Inferior parietal cortex (tissue), 1 donor: ENCODE results near the gene TENM3.

ENCODE experiments used
- DNase-seq: peaks from one replicate; pipeline ENCODE4 v3.0.0-alpha.2; 2016; ENCODE audit errors: extremely low spot score

The TENM3 gene

DNA sequence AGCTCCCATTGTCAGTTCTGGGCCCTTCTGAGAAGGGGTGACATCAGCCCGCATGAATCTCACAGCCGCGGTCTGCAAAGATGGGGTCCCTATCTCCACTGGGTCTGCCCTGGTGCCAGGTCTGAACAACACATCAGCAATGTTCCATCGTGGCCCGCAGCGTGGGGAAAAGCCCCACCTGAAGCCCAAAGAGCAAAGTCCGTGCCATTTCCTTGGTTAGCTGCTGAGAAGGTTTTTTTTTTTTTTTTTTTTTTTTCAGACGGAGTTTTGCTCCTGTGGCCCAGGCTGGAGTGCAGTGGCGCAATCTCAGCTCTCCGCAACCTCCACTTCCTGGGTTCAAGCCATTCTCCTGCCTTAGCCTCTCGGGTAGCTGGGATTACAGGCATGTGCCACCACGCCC, 594.6 kb downstream of the TENM3 start:
- DNase-seq, result no peak

DNA sequence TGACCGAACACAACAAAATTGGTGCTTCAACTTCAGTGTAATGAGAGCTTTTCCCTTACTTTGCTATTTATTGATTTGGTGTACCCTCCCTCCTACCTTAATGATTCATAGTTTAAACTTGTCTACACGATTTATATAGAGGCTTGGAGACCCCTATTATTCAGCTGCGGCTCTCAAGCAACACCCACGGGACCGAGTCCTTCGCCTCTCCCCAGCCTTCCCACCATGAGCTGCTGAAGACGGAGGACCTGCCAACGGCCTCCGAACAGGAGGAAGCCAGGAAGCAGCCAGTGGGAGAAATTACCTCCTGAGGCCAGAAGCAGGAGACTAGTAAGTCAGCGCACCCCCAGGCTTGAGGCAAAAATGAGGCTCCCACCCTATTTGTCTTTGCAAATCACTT, 595.3 kb downstream of the TENM3 start:
- DNase-seq, result no peak

DNA sequence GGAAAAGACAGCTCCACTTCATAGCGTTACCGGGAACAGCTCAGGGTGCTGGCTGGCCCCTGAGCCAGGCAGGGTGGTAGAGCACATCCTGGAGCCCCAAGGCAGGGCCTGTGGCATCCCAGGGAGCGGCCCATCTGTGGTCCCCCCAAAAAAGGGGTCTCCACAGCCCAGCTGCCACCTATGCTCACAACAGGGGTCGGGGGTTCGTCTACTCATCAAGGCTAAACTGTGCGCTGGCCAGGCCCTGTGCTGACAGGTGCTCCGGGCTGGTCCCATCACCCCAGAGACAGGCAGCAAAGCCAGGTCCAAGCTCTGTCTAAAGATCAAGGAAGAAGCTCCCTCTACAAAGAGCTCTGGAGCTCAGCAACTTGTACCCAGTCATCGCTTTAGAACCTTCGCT, 596.1 kb downstream of the TENM3 start:
- no peak for DNase-seq

DNA sequence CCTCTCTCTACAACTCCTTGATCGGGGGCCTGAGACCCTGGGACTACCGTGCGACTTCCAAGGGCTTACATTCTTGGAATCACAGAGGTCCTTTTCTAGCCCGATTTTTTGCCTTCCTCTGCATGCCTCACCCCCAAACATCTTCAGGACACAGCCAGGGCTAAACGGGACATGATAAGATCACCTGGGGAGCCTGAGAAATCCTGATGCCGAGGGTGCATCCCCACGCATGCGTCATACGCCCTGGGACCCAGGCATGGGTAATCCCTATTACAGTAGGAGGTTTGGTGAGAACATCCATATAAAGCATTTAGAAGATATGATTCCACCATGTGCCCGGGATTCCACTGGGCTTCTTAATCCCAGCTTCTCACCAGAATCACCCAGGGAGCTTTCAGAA, 596.9 kb downstream of the TENM3 start:
- DNase-seq, result no peak

DNA sequence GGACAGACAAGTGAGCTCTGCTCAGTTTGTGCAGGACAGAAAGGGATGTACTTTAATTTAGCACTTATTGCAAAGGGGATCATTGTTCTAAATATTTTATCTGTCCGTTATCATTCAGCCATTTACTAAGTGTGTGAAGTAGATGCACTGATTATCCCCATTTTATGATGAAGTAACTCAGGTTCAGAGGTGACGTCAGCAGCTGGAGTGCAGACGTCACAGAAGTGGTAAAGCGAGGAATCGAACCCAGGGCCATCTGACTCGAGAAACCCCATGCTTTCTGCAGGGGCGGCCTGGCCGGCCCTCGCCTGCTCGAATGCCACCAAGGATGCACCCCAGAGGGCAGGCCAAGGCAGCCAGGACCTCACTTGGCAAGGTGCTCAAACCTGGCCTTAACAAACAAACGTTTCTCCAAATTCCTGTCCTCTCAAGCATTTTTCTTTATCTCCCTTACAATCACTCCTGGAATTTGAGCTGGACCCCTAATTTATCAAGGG, 599.0 kb downstream of the TENM3 start:
- no peak for DNase-seq

DNA sequence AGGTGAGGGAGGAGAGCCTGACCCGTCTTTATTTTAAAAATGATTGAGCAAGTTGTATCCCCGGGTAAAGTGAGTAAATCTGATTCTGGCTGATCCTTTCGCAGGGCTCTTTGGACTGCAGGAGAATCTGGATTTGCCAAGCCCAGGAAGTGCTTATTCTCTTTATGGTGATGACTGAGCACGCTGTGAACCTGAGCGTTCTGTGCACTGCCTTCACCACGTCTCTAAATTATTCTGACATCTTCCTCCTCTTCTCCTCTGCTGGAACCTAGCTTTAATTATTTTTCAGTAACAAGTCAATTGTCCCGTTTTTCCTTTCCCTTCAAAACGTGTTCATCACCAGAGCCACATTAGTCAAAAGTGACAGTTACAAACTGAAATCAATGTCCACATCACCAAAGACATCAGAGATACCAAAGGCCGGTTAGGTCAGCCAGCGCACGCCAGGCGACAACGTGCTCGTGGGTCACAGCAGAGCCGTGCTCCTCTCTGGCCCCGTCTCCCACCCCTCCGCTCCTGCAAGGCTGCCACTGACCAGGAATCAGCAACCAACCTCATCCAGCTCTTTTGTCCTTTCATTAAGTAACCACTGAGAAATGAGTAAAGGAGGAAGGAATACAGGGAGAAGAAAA, 599.7 kb downstream of the TENM3 start:
- no peak for DNase-seq

DNA sequence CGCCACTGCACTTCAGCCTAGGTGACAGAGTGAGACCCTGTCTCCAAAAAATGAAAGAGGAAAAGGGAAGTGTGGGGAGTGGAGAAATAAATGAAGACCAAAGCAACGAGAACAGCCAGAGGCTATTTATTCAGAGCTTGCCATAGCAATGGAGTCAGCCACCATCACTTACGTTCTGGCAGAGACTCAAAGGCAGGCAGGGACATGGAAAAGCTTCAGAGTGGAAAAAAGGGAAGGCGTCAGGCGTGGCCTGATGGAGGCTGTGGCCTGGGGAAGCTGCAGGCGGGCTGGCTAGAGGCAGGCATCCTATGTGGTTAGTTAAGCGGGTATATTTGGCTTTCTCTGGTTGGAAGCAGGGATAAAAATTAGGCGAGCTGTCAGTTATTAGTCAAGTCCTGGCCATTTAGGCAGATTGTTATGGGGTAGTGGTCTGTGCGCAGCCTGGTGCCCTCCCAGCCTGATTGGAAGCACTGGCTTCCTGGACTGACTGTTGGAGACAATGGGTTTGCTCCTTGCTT, 600.7 kb downstream of the TENM3 start:
- no peak for DNase-seq

DNA sequence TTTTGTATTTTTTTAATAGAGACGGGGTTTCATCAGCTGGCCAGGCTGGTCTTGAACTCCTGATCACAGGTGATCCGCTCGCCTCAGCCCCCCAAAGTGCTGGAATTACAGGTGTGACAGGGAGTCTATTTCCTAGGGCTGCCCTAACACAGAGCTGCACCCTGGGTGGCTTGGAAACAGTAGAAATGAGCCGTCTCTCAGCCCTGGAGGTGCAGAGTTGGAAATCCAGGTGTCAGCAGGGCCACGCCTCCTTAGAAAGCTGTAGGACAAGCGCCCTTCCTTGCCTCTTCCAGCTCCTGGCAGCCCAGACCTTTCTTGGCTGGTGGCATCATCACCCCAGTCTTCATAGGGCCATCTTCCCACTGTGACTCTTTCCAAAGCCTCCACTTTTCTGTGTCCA, 602.4 kb downstream of the TENM3 start:
- DNase-seq, result no peak

DNA sequence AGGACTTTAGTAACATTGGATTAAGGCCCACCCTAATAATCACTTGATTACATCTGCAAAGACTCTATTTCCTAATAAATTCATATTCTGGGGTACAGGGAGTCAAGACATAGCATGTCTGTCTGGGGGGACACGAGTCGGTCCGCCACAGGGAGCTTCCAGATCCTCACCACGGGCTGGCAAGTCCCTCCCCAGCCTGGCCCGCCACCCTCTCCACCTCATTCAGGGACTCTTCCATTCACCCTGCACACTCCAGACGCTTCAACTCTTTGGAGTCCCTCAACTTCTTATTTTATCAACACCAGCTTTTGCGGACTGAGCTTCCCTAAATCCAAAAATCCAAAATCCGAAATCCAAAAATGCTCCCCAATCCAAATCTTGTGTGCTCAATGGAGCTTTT, 602.8 kb downstream of the TENM3 start:
- DNase-seq, result no peak

DNA sequence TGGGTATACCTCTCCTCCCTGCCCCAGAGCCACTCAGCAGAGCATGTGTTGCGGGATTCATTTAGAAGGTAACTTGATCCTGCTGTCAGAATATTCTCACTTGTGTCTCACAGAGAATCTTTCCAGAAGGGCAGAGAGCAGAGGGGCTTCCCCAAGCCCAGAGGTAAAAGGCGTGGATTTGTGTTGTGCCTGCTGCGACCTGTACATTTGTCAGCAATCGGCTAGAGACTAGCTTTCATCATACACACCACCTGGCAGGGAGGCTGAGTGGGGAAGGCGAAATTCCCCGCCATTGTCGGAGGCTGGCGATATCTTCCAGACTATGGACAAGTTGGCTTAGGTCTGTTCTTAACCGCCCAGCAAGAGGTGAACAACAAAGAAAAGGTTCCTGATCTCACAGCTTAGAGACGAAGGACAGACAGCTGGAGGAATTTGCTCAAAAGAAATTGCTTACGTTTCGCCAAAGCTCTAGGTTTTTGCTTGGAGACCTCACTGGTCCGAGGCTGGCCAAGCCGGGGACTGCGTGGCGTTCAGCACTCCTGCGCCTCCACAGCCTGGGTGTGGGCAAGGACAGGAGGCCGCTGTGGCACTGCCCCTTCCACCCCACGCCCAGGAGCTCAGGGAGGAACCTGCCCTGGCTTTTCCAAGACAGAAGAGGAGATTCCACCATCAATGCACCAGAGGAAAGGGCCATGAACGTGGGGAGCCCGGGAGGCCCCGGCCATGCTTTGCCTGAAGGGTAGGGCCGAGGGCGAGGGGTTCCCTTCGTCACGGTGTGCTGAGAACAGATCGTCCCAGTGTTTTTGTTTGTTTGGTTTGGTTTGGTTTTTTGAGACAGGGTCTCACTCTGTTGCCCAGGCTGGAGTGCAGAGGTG, 604.6 kb downstream of the TENM3 start:
- DNase-seq, result no peak

DNA sequence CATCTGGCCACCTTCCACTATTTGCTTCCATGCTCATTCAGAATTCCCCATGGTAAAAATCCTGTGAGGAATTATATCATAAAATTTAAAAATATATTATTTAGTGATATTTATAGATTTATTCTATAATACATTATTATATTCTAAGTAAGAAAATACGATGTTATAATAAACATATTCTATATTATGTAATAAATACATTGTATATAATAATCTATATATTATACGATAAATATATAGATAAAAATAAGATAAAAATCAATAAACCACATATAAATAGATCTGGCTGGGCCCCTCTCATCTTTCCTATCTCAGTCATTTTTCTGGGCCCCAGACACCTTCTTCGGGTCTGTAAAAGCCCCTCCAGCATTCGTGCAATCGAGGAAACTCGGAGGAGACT, 605.5 kb downstream of the TENM3 start:
- DNase-seq, result no peak
